Uterus (tissue), 4 donors: ENCODE measurements around the gene ARHGEF4. TPM values are rescaled to one million over a fixed set of nuclear protein-coding genes. Genes with fewer than 3 reads are reported as not detected.
"Not testable (repeated sequence)": the region's sequence is repeated elsewhere in the genome, so short reads cannot be mapped to it uniquely, and the experiment has no call there.

Experiments used
- DNase-seq, 2 donors: peaks; one replicate each; pipeline ENCODE4 v3.0.0-alpha.2; 2019 to 2020
- H3K27ac ChIP-seq, 2 donors: fragments of 200-600 bp; sonication (generic); 1 replicate in 1 of 2; 2 replicates in 1 of 2; pipeline ENCODE4 v1.5.1; 2016 to 2018
- H3K27me3 ChIP-seq, 2 donors: fragments of 200-600 bp; sonication (generic); one replicate each; pipeline ENCODE4 v1.5.1; 2018 to 2019; ENCODE audit warnings: control low read depth in 1 of 2
- H3K36me3 ChIP-seq, 2 donors: fragments of 200-600 bp; sonication (generic); one replicate each; pipeline ENCODE4 v1.5.1; 2019; ENCODE audit warnings: control low read depth in 1 of 2
- H3K4me1 ChIP-seq, 2 donors: fragments of 200-600 bp; sonication (generic); one replicate each; pipeline ENCODE4 v1.5.1; 2018 to 2019; ENCODE audit warnings: control low read depth in 1 of 2
- H3K4me3 ChIP-seq, 2 donors: fragments of 200-600 bp; sonication (generic); 1 replicate in 1 of 2; 2 replicates in 1 of 2; pipeline ENCODE4 v1.5.1; 2018 to 2019; ENCODE audit warnings: mild to moderate bottlenecking in 1 of 2
- H3K9me3 ChIP-seq, 2 donors: fragments of 200-600 bp; sonication (generic); one replicate each; pipeline ENCODE4 v1.5.1; 2019; ENCODE audit warnings: control low read depth in 1 of 2
- POLR2A ChIP-seq, 2 donors: fragments of 450-650 bp; IDR thresholded peaks; one replicate each; pipeline ENCODE4 v1.6.1; 2016; ENCODE audit warnings: antibody characterized with exemption in 2 of 2, mild to moderate bottlenecking in 1 of 2, moderate library complexity in 1 of 2
- intact Hi-C: fragments of 100-400 bp; cut with DNase I; formaldehyde crosslinking; loops from one replicate; pipeline ENCODE4 v1.15.1; 2023; ENCODE audit warnings: low total_unique reads
- total RNA-seq, 4 donors: library from RNA; depleted of rRNA in 3 of 4; stranded (reverse); fragments of >200 nt in 3 of 4; gene quantifications; one replicate each; pipeline versions ENCODE4 v1.1.0 to v1.2.4, GENCODE V29; 2014 to 2023
- TF ChIP-seq, protein P1 (sequence below), 4 experiments: fragments of 200-600 bp in 2 of 4; fragments of 450-650 bp in 2 of 4; sonication (generic) in 2 of 4; IDR thresholded peaks; one replicate each; pipeline ENCODE4 v1.5.1; 2016 to 2019; ENCODE audit warnings: antibody characterized with exemption in 4 of 4, mild to moderate bottlenecking in 2 of 4, moderate library complexity in 1 of 4
- donor health status: DM: yes; HTN: yes; CAD: no.

The ARHGEF4 gene
- total RNA-seq, 4 donors from 2014 or later = 1.8 to 26.2 (median 9.6) TPM

DNA sequence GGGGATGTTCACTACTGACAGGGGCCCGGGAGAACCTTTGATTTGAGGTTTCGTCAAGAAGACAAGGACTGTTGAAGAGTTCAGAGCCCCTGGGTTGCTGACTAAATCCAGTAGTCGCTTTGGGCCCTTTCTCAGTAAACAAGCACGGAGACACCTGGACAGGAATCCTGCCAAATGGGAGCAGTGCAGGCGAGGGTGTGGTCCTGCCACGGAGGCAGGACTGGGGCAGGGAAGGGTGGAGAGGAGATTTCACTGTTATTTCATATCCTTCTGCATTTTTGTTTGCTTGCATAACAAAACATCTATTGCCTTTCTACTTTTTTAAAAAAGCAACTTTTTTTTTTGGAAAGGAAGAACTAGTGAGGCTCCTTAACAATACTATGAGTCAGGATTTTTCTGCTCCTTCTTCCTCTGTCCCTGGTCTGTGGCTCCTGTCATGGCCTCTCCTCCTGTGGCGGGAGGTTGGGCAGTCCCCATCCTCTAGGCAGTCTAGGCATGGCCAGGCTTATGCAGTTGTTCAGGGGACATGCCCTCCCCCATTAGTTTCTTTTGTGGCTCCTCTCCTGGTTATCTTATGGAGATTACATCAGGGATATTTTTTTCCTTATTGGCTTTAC is 57.7 kb downstream of the ARHGEF4 start:
- Histone ChIP-seq H3K27me3 (no peaks in the 10 kb centered on the region), H3K36me3 (no peaks in the 10 kb centered on the region), H3K9me3 (no peaks in the 10 kb centered on the region), H3K27ac (no peak overlapping the region), H3K4me1 (no peaks in the 10 kb centered on the region), H3K4me3 (no peak overlapping the region)
- TF ChIP-seq, protein P1, sequence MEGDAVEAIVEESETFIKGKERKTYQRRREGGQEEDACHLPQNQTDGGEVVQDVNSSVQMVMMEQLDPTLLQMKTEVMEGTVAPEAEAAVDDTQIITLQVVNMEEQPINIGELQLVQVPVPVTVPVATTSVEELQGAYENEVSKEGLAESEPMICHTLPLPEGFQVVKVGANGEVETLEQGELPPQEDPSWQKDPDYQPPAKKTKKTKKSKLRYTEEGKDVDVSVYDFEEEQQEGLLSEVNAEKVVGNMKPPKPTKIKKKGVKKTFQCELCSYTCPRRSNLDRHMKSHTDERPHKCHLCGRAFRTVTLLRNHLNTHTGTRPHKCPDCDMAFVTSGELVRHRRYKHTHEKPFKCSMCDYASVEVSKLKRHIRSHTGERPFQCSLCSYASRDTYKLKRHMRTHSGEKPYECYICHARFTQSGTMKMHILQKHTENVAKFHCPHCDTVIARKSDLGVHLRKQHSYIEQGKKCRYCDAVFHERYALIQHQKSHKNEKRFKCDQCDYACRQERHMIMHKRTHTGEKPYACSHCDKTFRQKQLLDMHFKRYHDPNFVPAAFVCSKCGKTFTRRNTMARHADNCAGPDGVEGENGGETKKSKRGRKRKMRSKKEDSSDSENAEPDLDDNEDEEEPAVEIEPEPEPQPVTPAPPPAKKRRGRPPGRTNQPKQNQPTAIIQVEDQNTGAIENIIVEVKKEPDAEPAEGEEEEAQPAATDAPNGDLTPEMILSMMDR (IDR thresholded peaks at IDR 0.05) = no peak
- no peak for TF ChIP-seq POLR2A (IDR thresholded peaks at IDR 0.05)
- intact Hi-C loops = no loop called here
- no peak for DNase-seq

DNA sequence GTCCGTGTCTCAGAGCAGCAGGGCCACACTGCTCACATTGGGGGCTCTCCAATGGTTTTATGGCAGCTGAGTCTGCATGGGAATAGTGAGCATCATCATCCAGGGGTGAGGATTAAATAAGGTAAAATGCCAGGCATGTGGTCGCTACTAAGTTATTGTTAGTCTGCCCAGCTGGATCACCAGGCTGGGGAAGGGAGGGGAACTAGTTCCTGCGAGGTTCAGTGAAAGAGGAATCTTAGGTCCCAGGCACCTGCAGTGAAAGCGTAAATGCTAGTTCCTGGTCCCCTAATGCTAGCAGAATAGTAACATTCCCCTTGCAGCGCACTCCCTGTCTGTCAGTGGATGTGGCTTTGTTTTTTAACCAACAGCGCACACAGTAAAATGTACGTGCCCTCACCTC is 60.1 kb downstream of the ARHGEF4 start:
- intact Hi-C loops = no loop called here
- Histone ChIP-seq H3K4me3 (no peak overlapping the region), H3K27ac (no peak overlapping the region), H3K36me3 (no peaks in the 10 kb centered on the region), H3K4me1 (no peaks in the 10 kb centered on the region), H3K27me3 (no peaks in the 10 kb centered on the region), H3K9me3 (no peaks in the 10 kb centered on the region)
- DNase-seq = no peak
- TF ChIP-seq, protein P1 (IDR thresholded peaks at IDR 0.05) = no peak
- no peak for TF ChIP-seq POLR2A (IDR thresholded peaks at IDR 0.05)

- H3K4me3 ChIP-seq = no peak overlapping the region
- no peaks in the 10 kb centered on the region for H3K36me3 ChIP-seq
- no peak overlapping the region for H3K27ac ChIP-seq
- H3K27me3 ChIP-seq = no peaks in the 10 kb centered on the region
- no peaks in the 10 kb centered on the region for H3K4me1 ChIP-seq
- intact Hi-C loops = no loop called here
- DNase-seq = no peak
- TF ChIP-seq, protein P1 (IDR thresholded peaks at IDR 0.05) = no peak
- no peak for TF ChIP-seq POLR2A (IDR thresholded peaks at IDR 0.05)
- no peaks in the 10 kb centered on the region for H3K9me3 ChIP-seq
Observed at GRCh38 chr2:130898553-130898952, 61.8 kb downstream of the ARHGEF4 start.

GRCh38 chr2:130899306-130899705 is 62.6 kb downstream of the ARHGEF4 start:
- intact Hi-C loops = no loop called here
- no peaks in the 10 kb centered on the region for H3K36me3 ChIP-seq
- TF ChIP-seq, protein P1 (IDR thresholded peaks at IDR 0.05) = no peak
- TF ChIP-seq POLR2A (IDR thresholded peaks at IDR 0.05) = no peak
- H3K27ac ChIP-seq = no peak overlapping the region
- H3K4me1 ChIP-seq = no peaks in the 10 kb centered on the region
- H3K27me3 ChIP-seq = no peaks in the 10 kb centered on the region
- no peaks in the 10 kb centered on the region for H3K9me3 ChIP-seq
- no peak for DNase-seq
- H3K4me3 ChIP-seq = no peak overlapping the region

GRCh38 chr2:130901061-130901460 is 64.3 kb downstream of the ARHGEF4 start:
- Histone ChIP-seq H3K36me3 (no peaks in the 10 kb centered on the region), H3K9me3 (no peaks in the 10 kb centered on the region), H3K27ac (no peak overlapping the region), H3K27me3 (no peaks in the 10 kb centered on the region), H3K4me3 (no peak overlapping the region), H3K4me1 (no peaks in the 10 kb centered on the region)
- intact Hi-C loops = no loop called here
- no peak for DNase-seq
- no peak for TF ChIP-seq POLR2A (IDR thresholded peaks at IDR 0.05)
- TF ChIP-seq, protein P1 (IDR thresholded peaks at IDR 0.05) = no peak

- H3K4me3 ChIP-seq, H3K9me3 ChIP-seq, intact Hi-C loops, H3K27me3 ChIP-seq, DNase-seq, H3K36me3 ChIP-seq, H3K4me1 ChIP-seq, H3K27ac ChIP-seq: not testable (repeated sequence)
Observed at GRCh38 chr2:130901626-130902025, 64.9 kb downstream of the ARHGEF4 start.
